Activated CD8-positive, alpha-beta T cell treated with anti-CD3 and anti-CD28 coated beads for 36 hours (primary cell): Measurements from ENCODE around the gene ZSWIM8. TPM values are rescaled to one million over a fixed set of nuclear protein-coding genes. Genes with fewer than 3 reads are reported as not detected.

ENCODE experiments used
- ATAC-seq: fragments of 200-7000 bp; cut with Tn5 transposase; one replicate; pipeline ENCODE4 v1.10.0; 2021; ENCODE audit warnings: mild to moderate bottlenecking, moderate library complexity
- CTCF ChIA-PET: fragments of 350-600 bp; sonication (Branson Sonifier 250); formaldehyde crosslinking; loops from one replicate; lab custom pipeline; 2021; ENCODE audit warnings: antibody characterized with exemption; lab: Charles Lee
- POLR2A ChIA-PET: fragments of 350-600 bp; sonication (Branson Sonifier 250); formaldehyde crosslinking; loops from one replicate; lab custom pipeline; 2021; ENCODE audit warnings: antibody characterized with exemption; lab: Charles Lee
- DNase-seq: peaks from one replicate; pipeline ENCODE4 v3.0.0-alpha.2; 2020
- H3K27ac Mint-ChIP-seq: one replicate; pipeline ENCODE4 v1.8.0; 2021; ENCODE audit warnings: mild to moderate bottlenecking, mixed read lengths
- H3K27me3 Mint-ChIP-seq: one replicate; pipeline ENCODE4 v1.8.0; 2021; ENCODE audit warnings: mixed read lengths
- H3K36me3 Mint-ChIP-seq: one replicate; pipeline ENCODE4 v1.8.0; 2021; ENCODE audit warnings: low read depth, mixed read lengths
- H3K4me1 Mint-ChIP-seq: one replicate; pipeline ENCODE4 v1.8.0; 2021; ENCODE audit warnings: low read depth, mixed read lengths
- H3K4me3 Mint-ChIP-seq: one replicate; pipeline ENCODE4 v1.8.0; 2021; ENCODE audit warnings: mild to moderate bottlenecking, moderate library complexity, mixed read lengths
- H3K9me3 Mint-ChIP-seq: one replicate; pipeline ENCODE4 v1.8.0; 2021; ENCODE audit warnings: mixed read lengths
- CTCF ChIP-seq: fragments of 200-600 bp; IDR thresholded peaks from one replicate; pipeline ENCODE4 v1.8.0; 2022; ENCODE audit warnings: antibody characterized with exemption, mild to moderate bottlenecking
- intact Hi-C: fragments of 100-400 bp; cut with micrococcal nuclease; formaldehyde crosslinking; loops from one replicate; pipeline ENCODE4 v1.10.0; 2022
- total RNA-seq, 2 experiments: library from RNA; stranded (reverse); gene quantifications; one replicate each; pipeline ENCODE4 v1.2.3, GENCODE V29; 2021

ZSWIM8 gene
- total RNA-seq, 2 experiments from 2014 or later: 30.0 to 41.0 TPM

DNA sequence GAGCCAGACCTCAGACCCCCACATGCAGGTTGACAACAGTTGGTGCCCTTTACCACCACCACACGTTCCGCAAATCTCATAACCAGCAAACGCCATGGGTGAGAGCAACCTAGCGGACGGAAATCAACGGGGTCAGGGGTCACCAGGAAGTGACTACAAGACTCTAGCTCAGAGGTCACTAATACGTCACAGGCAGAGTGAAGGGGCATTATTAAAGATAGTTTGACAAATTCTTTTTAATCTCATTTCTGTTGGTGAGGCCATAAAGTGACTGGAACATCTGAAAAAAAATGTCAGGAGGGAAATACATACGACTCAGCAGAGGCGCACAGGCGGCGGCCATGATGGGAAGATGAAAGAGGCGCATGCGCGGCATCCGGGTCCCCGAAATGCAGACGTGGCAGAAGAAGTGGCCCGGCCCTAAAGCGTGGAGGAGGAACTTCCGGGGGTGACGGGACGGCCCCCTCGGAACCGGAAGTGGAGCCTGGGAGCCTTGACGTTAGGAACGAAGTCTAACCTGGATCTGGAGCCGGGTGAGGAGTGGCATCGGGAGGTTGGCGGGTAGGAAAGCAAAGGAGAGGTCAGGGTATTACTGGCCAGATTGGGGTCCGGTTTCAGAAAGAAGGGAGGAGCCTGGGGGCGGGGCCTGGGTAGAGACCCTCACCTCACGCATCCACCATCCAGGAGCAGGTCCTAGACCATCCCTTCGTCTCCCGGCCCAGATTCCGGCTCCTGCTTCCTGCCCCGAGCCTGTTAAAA lies 41.3 kb upstream of the ZSWIM8 start, which contains the start of gene SEC24C:
Gene SEC24C, plus strand, starts transcription at position 468 of the 759 bp plus-strand sequence. CDS start 2,461 bp downstream, outside the sequence.
- intact Hi-C loops: loop anchor here (5.0 kb wide), 1 partner anchor 38 kb away; the partner anchor contains the start of gene CHCHD1
- ChIA-PET POLR2A (interaction anchor here (0.6 to 3.5 kb wide), 15 partner anchors 10 to 330 kb away, joined by 3 to 24 read pairs (median 4); partner anchors contain the start of genes ANXA7 and PPP3CB), CTCF (interaction anchor here (0.9 to 2.4 kb wide), 8 partner anchors 10 to 36 kb away, joined by 3 to 9 read pairs (median 4); a partner anchor contains a TSS)
- no peaks in the 10 kb centered on the region for H3K27me3 Mint-ChIP-seq
- TF ChIP-seq CTCF: no peak
- H3K4me3 Mint-ChIP-seq: peak within 1 kb of the TSS; percentile 97
- ATAC-seq: peak; percentile 91
- peak; percentile 97 for DNase-seq
- peaks cover 36% of the 10 kb centered on the region for H3K4me1 Mint-ChIP-seq
- no peaks in the 10 kb centered on the region for H3K9me3 Mint-ChIP-seq
- H3K27ac Mint-ChIP-seq: peak within 1 kb of the TSS; percentile 100
- H3K36me3 Mint-ChIP-seq: peaks cover 23% of the 10 kb centered on the region

- ChIA-PET POLR2A (interaction anchor here (0.7 to 3.5 kb wide), 11 partner anchors 11 to 64 kb away, joined by 3 to 24 read pairs (median 4); a partner anchor contains a TSS), CTCF (interaction anchor here (0.9 to 2.4 kb wide), 5 partner anchors 11 to 28 kb away, joined by 3 to 9 read pairs (median 3); no protein-coding TSS in a partner anchor)
- Mint-ChIP-seq H3K4me3 (peak overlapping the region; percentile 97), H3K27ac (peak overlapping the region; percentile 100), H3K9me3 (no peaks in the 10 kb centered on the region), H3K4me1 (peaks cover 38% of the 10 kb centered on the region), H3K36me3 (peaks cover 25% of the 10 kb centered on the region), H3K27me3 (no peaks in the 10 kb centered on the region)
- intact Hi-C loops: loop anchor here (5.0 kb wide), 1 partner anchor 38 kb away; the partner anchor contains the start of gene CHCHD1
- no peak for TF ChIP-seq CTCF
- ATAC-seq (peak; percentile 44), DNase-seq (peak; percentile 85)
These were observed 40.8 kb upstream of the ZSWIM8 start for GRCh38 chr10:73744664-73744975.

DNA sequence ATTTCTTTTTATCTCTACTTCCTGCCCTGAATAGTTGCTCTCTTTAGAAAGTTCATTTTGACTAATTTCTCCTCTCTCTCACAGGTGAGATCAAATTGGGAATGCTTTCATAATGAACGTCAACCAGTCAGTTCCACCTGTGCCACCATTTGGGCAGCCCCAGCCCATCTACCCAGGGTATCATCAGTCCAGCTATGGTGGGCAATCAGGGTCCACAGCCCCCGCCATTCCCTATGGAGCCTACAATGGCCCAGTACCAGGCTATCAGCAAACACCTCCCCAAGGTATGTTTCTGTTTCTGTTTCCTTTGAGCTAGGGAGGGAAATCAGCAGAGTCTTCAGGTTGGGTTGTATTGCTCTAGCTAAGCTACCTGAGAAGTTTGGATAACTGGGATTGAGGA lies 38.7 kb upstream of the ZSWIM8 start:
- Mint-ChIP-seq H3K27ac (peak overlapping the region; percentile 49), H3K4me1 (peaks cover 45% of the 10 kb centered on the region), H3K36me3 (peaks cover 38% of the 10 kb centered on the region), H3K27me3 (no peaks in the 10 kb centered on the region), H3K4me3 (peak overlapping the region; percentile 55), H3K9me3 (no peaks in the 10 kb centered on the region)
- CTCF ChIA-PET: no interaction called here
- POLR2A ChIA-PET: interaction anchor here (0.6 to 2.3 kb wide), 5 partner anchors 12 to 31 kb away, joined by 3 to 9 read pairs (median 7); a partner anchor contains a TSS
- intact Hi-C loops: no loop called here
- DNase-seq (no peak), ATAC-seq (no peak)
- TF ChIP-seq CTCF: no peak

DNA sequence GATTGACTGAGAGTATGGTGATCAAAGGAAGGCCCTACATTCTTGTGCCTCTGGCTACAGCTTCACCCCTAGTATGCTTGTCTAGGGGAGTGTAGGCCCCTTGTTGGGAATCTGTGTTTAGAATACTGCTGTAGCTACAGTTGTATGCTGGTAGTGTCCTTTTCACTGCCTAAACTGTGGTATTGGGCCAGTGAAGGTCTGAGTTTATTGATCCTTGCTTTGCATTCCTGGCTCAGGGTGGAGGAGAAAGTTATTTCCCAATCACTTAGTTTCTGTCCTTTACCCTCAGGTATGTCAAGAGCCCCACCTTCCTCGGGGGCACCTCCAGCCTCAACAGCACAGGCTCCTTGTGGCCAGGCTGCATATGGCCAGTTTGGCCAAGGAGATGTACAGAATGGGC lies 34.6 kb upstream of the ZSWIM8 start:
- ATAC-seq (no peak), DNase-seq (no peak)
- Mint-ChIP-seq H3K4me3 (no peak overlapping the region), H3K4me1 (peaks cover 26% of the 10 kb centered on the region), H3K27me3 (no peaks in the 10 kb centered on the region), H3K36me3 (peaks cover 39% of the 10 kb centered on the region), H3K27ac (no peak overlapping the region), H3K9me3 (no peaks in the 10 kb centered on the region)
- POLR2A ChIA-PET: interaction anchor here (1.0 kb wide), 1 partner anchor 32 kb away, joined by 3 read pairs; no protein-coding TSS in a partner anchor
- TF ChIP-seq CTCF: no peak
- CTCF ChIA-PET: no interaction called here
- intact Hi-C loops: no loop called here

DNA sequence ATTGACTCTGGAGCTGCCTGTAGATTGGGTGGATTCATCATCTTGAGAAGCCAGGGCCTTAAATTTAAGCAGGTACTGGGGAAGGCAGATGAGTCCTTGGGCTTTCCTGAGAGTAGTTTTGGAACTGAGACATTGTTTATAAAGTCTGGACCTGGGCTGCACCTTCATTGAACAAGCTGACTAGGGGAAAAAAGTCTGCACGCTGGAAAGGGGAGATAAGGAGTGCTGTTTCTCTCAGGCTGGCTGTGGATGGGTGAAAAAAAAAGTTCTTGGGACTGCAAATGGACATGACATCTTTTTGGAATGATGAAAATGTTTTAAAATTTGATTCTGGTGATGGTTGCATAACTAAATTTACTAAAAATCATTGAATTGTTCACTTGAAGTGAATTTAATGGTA lies 29.2 kb upstream of the ZSWIM8 start:
- Mint-ChIP-seq H3K9me3 (no peaks in the 10 kb centered on the region), H3K27ac (peak overlapping the region; percentile 12), H3K27me3 (no peaks in the 10 kb centered on the region), H3K36me3 (peaks cover 37% of the 10 kb centered on the region), H3K4me1 (peaks cover 43% of the 10 kb centered on the region), H3K4me3 (no peak overlapping the region)
- ChIA-PET CTCF (interaction anchor here (0.7 kb wide), 2 partner anchors 40 to 688 kb away, joined by 3 read pairs; no protein-coding TSS in a partner anchor), POLR2A (interaction anchor here (1.2 to 1.4 kb wide), 2 partner anchors 11 to 15 kb away, joined by 4 to 5 read pairs; no protein-coding TSS in a partner anchor)
- no peak for ATAC-seq
- TF ChIP-seq CTCF: no peak
- intact Hi-C loops: no loop called here
- no peak for DNase-seq
